HepG2 (cell line): ENCODE results near the gene TFEB. TPM values are rescaled to one million over a fixed set of nuclear protein-coding genes. Genes with fewer than 3 reads are reported as not detected.

ENCODE experiments used
- ERF ChIP-seq: IDR thresholded peaks from 2 replicates; pipeline ENCODE4 v1.6.1; 2018; ENCODE audit warnings: missing biosample characterization, missing genetic modification reagents
- GABPA ChIP-seq, 2 experiments: IDR thresholded peaks; 2 replicates each; pipeline ENCODE4 v1.6.1; 2011 to 2016; ENCODE audit warnings: low read depth in 2 of 2, low read length in 1 of 2, missing biosample characterization in 1 of 2, missing genetic modification characterization in 1 of 2
- GMEB1 ChIP-seq: sonication (generic); formaldehyde crosslinking; IDR thresholded peaks from 2 replicates; pipeline ENCODE4 v1.5.1; 2020; ENCODE audit warnings: missing genetic modification reagents, mild to moderate bottlenecking, borderline replicate concordance
- KLF13 ChIP-seq: sonication (generic); formaldehyde crosslinking; IDR thresholded peaks from 2 replicates; pipeline ENCODE4 v1.4.0; 2020; ENCODE audit warnings: mild to moderate bottlenecking, missing genetic modification reagents
- MED13 ChIP-seq: sonication (generic); formaldehyde crosslinking; IDR thresholded peaks from 2 replicates; pipeline ENCODE4 v1.5.0; 2020; ENCODE audit warnings: missing genetic modification reagents
- MXD1 ChIP-seq: sonication (generic); formaldehyde crosslinking; IDR thresholded peaks from 2 replicates; pipeline ENCODE4 v1.4.0; 2020; ENCODE audit warnings: mild to moderate bottlenecking, missing genetic modification reagents
- NR0B2 ChIP-seq: sonication (generic); formaldehyde crosslinking; IDR thresholded peaks from 2 replicates; pipeline ENCODE4 v1.4.0; 2020; ENCODE audit warnings: mild to moderate bottlenecking, missing genetic modification reagents
- RAD21 ChIP-seq: fragments of 450-650 bp; formaldehyde crosslinking; IDR thresholded peaks from 2 replicates; pipeline ENCODE4 v1.5.0; 2020; ENCODE audit warnings: mild to moderate bottlenecking
- SCMH1 ChIP-seq: sonication (generic); formaldehyde crosslinking; IDR thresholded peaks from 2 replicates; pipeline ENCODE4 v1.9.0; 2021; ENCODE audit warnings: missing genetic modification reagents, mild to moderate bottlenecking, borderline replicate concordance
- STAT6 ChIP-seq: sonication (generic); formaldehyde crosslinking; IDR thresholded peaks from 2 replicates; pipeline ENCODE4 v1.4.0; 2020; ENCODE audit warnings: missing genetic modification reagents, mild to moderate bottlenecking, borderline replicate concordance
- TBP ChIP-seq: sonication (generic); formaldehyde crosslinking; IDR thresholded peaks from 2 replicates; pipeline ENCODE4 v1.5.0; 2020; ENCODE audit warnings: missing genetic modification reagents
- U2AF2 ChIP-seq: fragments of 200-400 bp; formaldehyde crosslinking; IDR thresholded peaks from 2 replicates; pipeline ENCODE4 v1.6.1; 2017; ENCODE audit warnings: low read depth, mild to moderate bottlenecking, low read length
- ZBTB20 ChIP-seq: sonication (generic); formaldehyde crosslinking; IDR thresholded peaks from 2 replicates; pipeline ENCODE4 v1.8.1; 2023; ENCODE audit warnings: missing genetic modification reagents, low read depth, mild to moderate bottlenecking, borderline replicate concordance
- ZFYVE20 ChIP-seq: sonication (generic); formaldehyde crosslinking; IDR thresholded peaks from 2 replicates; pipeline ENCODE4 v1.8.0; 2023; ENCODE audit warnings: low read depth, mild to moderate bottlenecking, moderate library complexity, missing genetic modification reagents, borderline replicate concordance
- ZNF335 ChIP-seq: sonication (generic); formaldehyde crosslinking; IDR thresholded peaks from 2 replicates; pipeline ENCODE4 v1.4.0; 2020; ENCODE audit warnings: missing genetic modification reagents
- ZNF639 ChIP-seq: conservative IDR thresholded peaks from 2 replicates; pipeline ENCODE4 v1.6.1; 2018; ENCODE audit warnings: missing genetic modification reagents
- ZNF768 ChIP-seq: sonication (generic); formaldehyde crosslinking; IDR thresholded peaks from 2 replicates; pipeline ENCODE4 v1.4.0; 2020; ENCODE audit warnings: missing genetic modification reagents
- ZNF781 ChIP-seq: sonication (generic); formaldehyde crosslinking; IDR thresholded peaks from 2 replicates; pipeline ENCODE4 v1.5.1; 2020; ENCODE audit warnings: borderline replicate concordance, mild to moderate bottlenecking, missing genetic modification reagents; ENCODE audit errors: not compliant biosample characterization
- ZUFSP ChIP-seq: sonication (generic); formaldehyde crosslinking; IDR thresholded peaks from 2 replicates; pipeline ENCODE4 v1.9.0; 2021; ENCODE audit warnings: missing genetic modification reagents, mild to moderate bottlenecking, borderline replicate concordance
- polyA plus RNA-seq, 8 experiments: library from polyadenylated mRNA; depleted of rRNA in 3 of 8; stranded (reverse) in 7 of 8; unstranded in 1 of 8; fragments of >200 nt; fragmentation: Illumina TruSeq in 4 of 8; extraction: Trizol in 4 of 8; gene quantifications; 2 replicates each; pipeline versions ENCODE4 v1.2.1 to v1.2.3, GENCODE V29; 2011 to 2016; ENCODE audit warnings: low read depth in 4 of 8, missing spikeins in 1 of 8, mixed read lengths in 1 of 8; ENCODE audit not compliant: insufficient read depth in 1 of 8
- total RNA-seq, 5 experiments: library from RNA; depleted of rRNA; stranded (reverse); fragments of >200 nt; fragmentation: Illumina TruSeq; extraction: Trizol; gene quantifications; 2 replicates each; pipeline ENCODE4 v1.2.3, GENCODE V29; 2016; ENCODE audit warnings: low read depth in 1 of 5

The TFEB gene
- total and polyA plus RNA-seq, 2 of the 13 experiments (the other 11 are each of a cell fraction or from before 2014, with no cell fraction given): 13.3 to 18.7 TPM

GRCh38 chr6:41733707-41734665 is 1.4 kb downstream of the TFEB start (continued):
- TF ChIP-seq MED13 (CRISPR knock-in tag): no peak
- no peak for TF ChIP-seq TBP (CRISPR knock-in tag)
- TF ChIP-seq KLF13 (CRISPR knock-in tag): no peak
- TF ChIP-seq NR0B2 (CRISPR knock-in tag): no peak
- TF ChIP-seq ZUFSP: no peak
- peak; percentile 14; the same call in 1 of the 2 replicates for TF ChIP-seq ZNF768 (CRISPR knock-in tag)
- no peak for TF ChIP-seq ZBTB20 (CRISPR knock-in tag)
- no peak for TF ChIP-seq ZNF781 (CRISPR knock-in tag)
- TF ChIP-seq ERF (CRISPR knock-in tag): no peak; the same call in 1 of the 2 replicates
- TF ChIP-seq GABPA (IDR thresholded peaks at IDR 0.05; ENCODE audit: low read depth, low read length): no peak
- no peak for TF ChIP-seq GABPA (CRISPR knock-in tag; IDR thresholded peaks at IDR 0.05; ENCODE audit: low read depth)
- TF ChIP-seq ZNF639: no peak
- TF ChIP-seq SCMH1 (CRISPR knock-in tag): no peak
- no peak for TF ChIP-seq STAT6 (CRISPR knock-in tag)
- no peak for TF ChIP-seq ZFYVE20 (CRISPR knock-in tag)
- no peak for TF ChIP-seq ZNF335 (CRISPR knock-in tag)
- TF ChIP-seq GMEB1 (CRISPR knock-in tag): no peak; the same call in 1 of the 2 replicates
- no peak for TF ChIP-seq U2AF2
- peak; percentile 20; the same call in 1 of the 2 replicates for TF ChIP-seq RAD21 (CRISPR knock-in tag)
- no peak for TF ChIP-seq MXD1 (CRISPR knock-in tag)
